GM12878 (cell line): Measurements from ENCODE around the gene DRD1.
"Not testable (repeated sequence)": the region's sequence is repeated elsewhere in the genome, so short reads cannot be mapped to it uniquely, and the experiment has no call there.

Experiments used
- EZH2 ChIP-seq: IDR thresholded peaks from 2 replicates; pipeline ENCODE4 v1.6.1; 2012; ENCODE audit warnings: low read depth, mild to moderate bottlenecking, control low read depth, inconsistent platforms, low read length, borderline replicate concordance; ENCODE audit not compliant: control insufficient read depth
- JUND ChIP-seq: IDR thresholded peaks from 2 replicates; pipeline ENCODE4 v1.6.1; 2012; ENCODE audit warnings: low read depth, mild to moderate bottlenecking, low read length, improper control_type of control experiment, moderate library complexity
- TF ChIP-seq, protein P1 (sequence below): fragments of 450-650 bp; IDR thresholded peaks from 2 replicates; pipeline ENCODE4 v1.6.1; 2014; ENCODE audit warnings: mild to moderate bottlenecking
- TF ChIP-seq, protein P2 (sequence below), 3 experiments: IDR thresholded peaks in 2 of 3; conservative IDR thresholded peaks in 1 of 3; 2 replicates each; pipeline ENCODE4 v1.5.1; 2011; ENCODE audit warnings: low read depth in 3 of 3, low read length in 3 of 3, mild to moderate bottlenecking in 3 of 3, control low read depth in 2 of 3, moderate library complexity in 2 of 3, inconsistent platforms in 1 of 3, mixed read lengths in 1 of 3; ENCODE audit not compliant: control insufficient read depth in 2 of 3, insufficient read depth in 1 of 3; ENCODE audit errors: extremely low read depth in 1 of 3

DNA sequence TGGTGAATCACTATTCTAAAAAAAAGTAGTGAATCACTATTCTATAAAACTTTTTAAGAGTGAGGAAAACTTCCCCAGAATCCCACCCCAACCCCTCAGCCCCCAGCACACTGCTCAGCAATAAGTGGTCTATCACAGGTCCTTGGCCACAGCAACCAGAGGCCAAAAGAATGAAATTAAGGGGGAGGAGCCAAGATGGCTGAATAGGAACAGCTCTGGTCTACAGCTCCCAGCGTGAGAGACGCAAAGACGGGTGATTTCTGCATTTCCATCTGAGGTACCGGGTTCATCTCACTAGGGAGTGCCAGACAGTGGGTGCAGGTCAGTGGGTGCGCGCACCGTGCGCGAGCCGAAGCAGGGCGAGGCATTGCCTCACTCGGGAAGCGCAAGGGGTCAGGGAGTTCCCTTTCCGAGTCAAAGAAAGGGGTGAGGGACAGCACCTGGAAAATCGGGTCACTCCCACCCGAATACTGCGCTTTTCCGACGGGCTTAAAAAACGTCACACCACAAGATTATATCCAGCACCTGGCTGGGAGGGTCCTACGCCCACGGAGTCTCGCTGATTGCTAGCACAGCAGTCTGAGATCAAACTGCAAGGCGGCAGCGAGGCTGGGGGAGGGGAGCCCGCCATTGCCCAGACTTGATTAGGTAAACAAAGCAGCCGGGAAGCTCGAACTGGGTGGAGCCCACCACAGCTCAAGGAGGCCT lies 46.2 kb downstream of the DRD1 start:
- not testable (repeated sequence) for TF ChIP-seq EZH2, JUND
- TF ChIP-seq, protein P1, sequence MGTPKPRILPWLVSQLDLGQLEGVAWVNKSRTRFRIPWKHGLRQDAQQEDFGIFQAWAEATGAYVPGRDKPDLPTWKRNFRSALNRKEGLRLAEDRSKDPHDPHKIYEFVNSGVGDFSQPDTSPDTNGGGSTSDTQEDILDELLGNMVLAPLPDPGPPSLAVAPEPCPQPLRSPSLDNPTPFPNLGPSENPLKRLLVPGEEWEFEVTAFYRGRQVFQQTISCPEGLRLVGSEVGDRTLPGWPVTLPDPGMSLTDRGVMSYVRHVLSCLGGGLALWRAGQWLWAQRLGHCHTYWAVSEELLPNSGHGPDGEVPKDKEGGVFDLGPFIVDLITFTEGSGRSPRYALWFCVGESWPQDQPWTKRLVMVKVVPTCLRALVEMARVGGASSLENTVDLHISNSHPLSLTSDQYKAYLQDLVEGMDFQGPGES = not testable (repeated sequence)
- TF ChIP-seq, protein P2, sequence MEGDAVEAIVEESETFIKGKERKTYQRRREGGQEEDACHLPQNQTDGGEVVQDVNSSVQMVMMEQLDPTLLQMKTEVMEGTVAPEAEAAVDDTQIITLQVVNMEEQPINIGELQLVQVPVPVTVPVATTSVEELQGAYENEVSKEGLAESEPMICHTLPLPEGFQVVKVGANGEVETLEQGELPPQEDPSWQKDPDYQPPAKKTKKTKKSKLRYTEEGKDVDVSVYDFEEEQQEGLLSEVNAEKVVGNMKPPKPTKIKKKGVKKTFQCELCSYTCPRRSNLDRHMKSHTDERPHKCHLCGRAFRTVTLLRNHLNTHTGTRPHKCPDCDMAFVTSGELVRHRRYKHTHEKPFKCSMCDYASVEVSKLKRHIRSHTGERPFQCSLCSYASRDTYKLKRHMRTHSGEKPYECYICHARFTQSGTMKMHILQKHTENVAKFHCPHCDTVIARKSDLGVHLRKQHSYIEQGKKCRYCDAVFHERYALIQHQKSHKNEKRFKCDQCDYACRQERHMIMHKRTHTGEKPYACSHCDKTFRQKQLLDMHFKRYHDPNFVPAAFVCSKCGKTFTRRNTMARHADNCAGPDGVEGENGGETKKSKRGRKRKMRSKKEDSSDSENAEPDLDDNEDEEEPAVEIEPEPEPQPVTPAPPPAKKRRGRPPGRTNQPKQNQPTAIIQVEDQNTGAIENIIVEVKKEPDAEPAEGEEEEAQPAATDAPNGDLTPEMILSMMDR (IDR thresholded peaks at IDR 0.05 in 2 of 3, conservative IDR thresholded peaks at IDR 0.05 in 1 of 3; ENCODE audit: control insufficient read depth in 2 of 3, extremely low read depth in 1 of 3, insufficient read depth in 1 of 3, low read depth in 3 of 3, low read length in 3 of 3) = not testable (repeated sequence)
